ENCODE data around the gene SPTSSB. TPM values are rescaled to one million over a fixed set of nuclear protein-coding genes. Genes with fewer than 3 reads are reported as not detected.

The SPTSSB gene
- total and polyA plus RNA-seq, 2 experiments from 2014 or later, result 23.5 to 33.5 TPM

GRCh38 chr3:161343540-161343939, 27.8 kb downstream of the SPTSSB start:
- Histone ChIP-seq H3K27me3 (ENCODE audit: insufficient read depth) (no peaks in the 10 kb centered on the region), H3K27ac (ENCODE audit: low read depth) (no peak overlapping the region), H4K20me1 (replicated peaks; ENCODE audit: insufficient read depth) (no peaks in the 10 kb centered on the region), H3F3A (replicated peaks; ENCODE audit: low read depth) (no peaks in the 10 kb centered on the region), H2AFZ (no peak overlapping the region), H3K9me2 (ENCODE audit: insufficient read depth) (no peaks in the 10 kb centered on the region; the same call in 1 of the 2 replicates), H3K4me1 (ENCODE audit: insufficient read depth) (no peaks in the 10 kb centered on the region), H3K36me3 (ENCODE audit: insufficient read depth) (no peaks in the 10 kb centered on the region), H3K4me3 (no peak overlapping the region), H3K79me2 (replicated peaks; ENCODE audit: insufficient read depth) (no peaks in the 10 kb centered on the region), H3K4me2 (no peak overlapping the region)
- ATAC-seq, result no peak
- no peak overlapping the region for H3K27ac Mint-ChIP-seq
- H3K27me3 Mint-ChIP-seq (ENCODE audit: insufficient read depth, low read depth, poor library complexity), result no peaks in the 10 kb centered on the region
- H3K36me3 Mint-ChIP-seq (ENCODE audit: low read depth), result no peaks in the 10 kb centered on the region; the same call in 2 of the 3 replicates
- no peaks in the 10 kb centered on the region for H3K9me3 Mint-ChIP-seq
- DNase-seq (ENCODE audit: low spot score), result no peak
- H3K4me3 Mint-ChIP-seq, result no peak overlapping the region
- H3K4me1 Mint-ChIP-seq, result no peaks in the 10 kb centered on the region
- TF ChIP-seq EZH2phosphoT487 (IDR thresholded peaks at IDR 0.05; ENCODE audit: unreplicated experiment) (no peak), ETS1 (IDR thresholded peaks at IDR 0.05) (no peak), POLR2AphosphoS5 (IDR thresholded peaks at IDR 0.05; ENCODE audit: low read depth) (no peak)

- TF ChIP-seq CTCF (conservative IDR thresholded peaks at IDR 0.05; ENCODE audit: low read depth in 2 of 2), result no peak
- TF ChIP-seq POLR2AphosphoS5 (IDR thresholded peaks at IDR 0.05; ENCODE audit: low read depth), result no peak
- TF ChIP-seq ZNF462 (CRISPR knock-in tag; IDR thresholded peaks at IDR 0.05), result no peak
- no peak for TF ChIP-seq JUNB (IDR thresholded peaks at IDR 0.05; ENCODE audit: unreplicated experiment)
- TF ChIP-seq ZNF114 (CRISPR knock-in tag; IDR thresholded peaks at IDR 0.05), result no peak
- no peak for TF ChIP-seq ETS1 (IDR thresholded peaks at IDR 0.05)
- Histone ChIP-seq H3K4me3 (no peak overlapping the region), H3K27ac (ENCODE audit: low read depth) (no peak overlapping the region), H3K4me2 (no peak overlapping the region), H3K27me3 (ENCODE audit: insufficient read depth) (no peaks in the 10 kb centered on the region), H3K4me1 (ENCODE audit: insufficient read depth) (no peaks in the 10 kb centered on the region), H4K20me1 (replicated peaks; ENCODE audit: insufficient read depth) (no peaks in the 10 kb centered on the region), H3F3A (replicated peaks; ENCODE audit: low read depth) (no peaks in the 10 kb centered on the region), H3K79me2 (replicated peaks; ENCODE audit: insufficient read depth) (no peaks in the 10 kb centered on the region), H3K9me2 (ENCODE audit: insufficient read depth) (no peaks in the 10 kb centered on the region; the same call in 1 of the 2 replicates), H2AFZ (no peak overlapping the region), H3K36me3 (ENCODE audit: insufficient read depth) (no peaks in the 10 kb centered on the region)
- H3K9me3 Mint-ChIP-seq, result no peaks in the 10 kb centered on the region
- no peaks in the 10 kb centered on the region for H3K36me3 Mint-ChIP-seq (ENCODE audit: low read depth)
- no peak for ATAC-seq
- H3K27me3 Mint-ChIP-seq (ENCODE audit: insufficient read depth, low read depth, poor library complexity), result peaks cover 2% of the 10 kb centered on the region
- H3K4me1 Mint-ChIP-seq, result no peaks in the 10 kb centered on the region
- DNase-seq (ENCODE audit: low spot score), result no peak
- H3K4me3 Mint-ChIP-seq, result no peak overlapping the region
- H3K27ac Mint-ChIP-seq, result no peak overlapping the region
Measured at GRCh38 chr3:161342629-161343028, 28.7 kb downstream of the SPTSSB start.

Data from GM23338 (cell line).